HG02588 (cell line): ENCODE results near the gene TMEM69.
"Not testable (repeated sequence)": the region's sequence is repeated elsewhere in the genome, so short reads cannot be mapped to it uniquely, and the experiment has no call there.

Source experiments
- ATAC-seq: cut with Tn5 transposase; IDR thresholded peaks from one replicate; pipeline ENCODE4 v1.9.1; 2021; ENCODE audit warnings: mild to moderate bottlenecking, moderate library complexity; ENCODE audit not compliant: unreplicated experiment

Gene TMEM69

DNA sequence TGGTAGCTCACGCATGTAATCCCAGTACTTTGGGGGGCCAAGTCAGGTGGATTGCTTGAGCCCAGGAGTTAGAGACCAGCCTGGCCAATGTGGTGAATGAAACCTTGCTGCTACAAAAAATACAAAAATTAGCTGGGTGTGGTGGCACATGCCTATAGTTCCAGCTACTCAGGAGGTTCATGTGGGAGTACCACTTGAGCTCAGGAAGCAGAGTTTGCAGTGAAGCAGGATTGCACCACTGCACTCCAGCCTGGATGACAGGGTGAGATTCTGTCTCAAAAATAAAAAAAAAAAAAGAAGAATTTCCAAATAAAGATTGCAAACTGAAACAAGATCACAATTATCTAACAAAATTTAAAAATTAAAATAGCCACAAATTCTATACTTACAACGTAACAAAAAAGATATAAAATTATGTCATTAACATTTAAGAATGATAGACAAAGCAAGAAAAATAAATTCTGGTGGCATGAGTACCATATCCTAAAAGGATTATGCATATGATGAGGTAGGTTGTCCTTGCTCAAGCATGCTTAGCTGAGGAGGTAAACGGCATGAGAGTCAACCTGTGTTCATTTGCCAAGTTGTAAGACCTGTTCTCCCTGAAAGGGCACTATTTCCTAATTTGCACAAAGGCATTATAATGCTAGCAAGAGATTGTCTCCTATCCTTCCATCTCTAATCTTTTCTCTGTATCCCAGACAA, 42.2 kb downstream of the TMEM69 start:
- ATAC-seq = no peak

- ATAC-seq = no peak
Observed at GRCh38 chr1:45730780-45731319, 42.9 kb downstream of the TMEM69 start.

- ATAC-seq = no peak
Observed at GRCh38 chr1:45739137-45739536, 51.2 kb downstream of the TMEM69 start.

DNA sequence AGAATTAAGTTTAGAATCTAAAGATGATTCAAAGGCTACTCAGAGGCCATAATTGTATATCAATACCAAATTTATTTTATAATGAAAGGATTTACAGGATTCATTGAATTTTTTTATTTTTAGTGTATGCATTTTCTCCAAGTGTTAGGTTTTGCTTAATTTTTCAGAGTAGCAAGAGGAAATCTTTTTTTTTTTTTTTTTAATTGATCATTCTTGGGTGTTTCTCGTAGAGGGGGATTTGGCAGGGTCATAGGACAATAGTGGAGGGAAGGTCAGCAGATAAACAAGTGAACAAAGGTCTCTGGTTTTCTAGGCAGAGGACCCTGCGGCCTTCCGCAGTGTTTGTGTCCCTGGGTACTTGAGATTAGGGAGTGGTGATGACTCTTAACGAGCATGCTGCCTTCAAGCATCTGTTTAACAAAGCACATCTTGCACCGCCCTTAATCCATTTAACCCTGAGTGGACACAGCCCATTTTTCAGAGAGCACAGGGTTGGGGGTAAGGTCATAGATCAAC, 51.7 kb downstream of the TMEM69 start:
- not testable (repeated sequence) for ATAC-seq
